NCI-H1694 treated with DMSO at 0.1 percent for 48 hours (cell line): ENCODE data around the gene ASNSD1.
"Not testable (repeated sequence)": the region's sequence is repeated elsewhere in the genome, so short reads cannot be mapped to it uniquely, and the experiment has no call there.

Source experiments
- DNase-seq: peaks from one replicate; lab custom pipeline; 2025; lab: John Stamatoyannopoulos, UW

ASNSD1 gene

DNA sequence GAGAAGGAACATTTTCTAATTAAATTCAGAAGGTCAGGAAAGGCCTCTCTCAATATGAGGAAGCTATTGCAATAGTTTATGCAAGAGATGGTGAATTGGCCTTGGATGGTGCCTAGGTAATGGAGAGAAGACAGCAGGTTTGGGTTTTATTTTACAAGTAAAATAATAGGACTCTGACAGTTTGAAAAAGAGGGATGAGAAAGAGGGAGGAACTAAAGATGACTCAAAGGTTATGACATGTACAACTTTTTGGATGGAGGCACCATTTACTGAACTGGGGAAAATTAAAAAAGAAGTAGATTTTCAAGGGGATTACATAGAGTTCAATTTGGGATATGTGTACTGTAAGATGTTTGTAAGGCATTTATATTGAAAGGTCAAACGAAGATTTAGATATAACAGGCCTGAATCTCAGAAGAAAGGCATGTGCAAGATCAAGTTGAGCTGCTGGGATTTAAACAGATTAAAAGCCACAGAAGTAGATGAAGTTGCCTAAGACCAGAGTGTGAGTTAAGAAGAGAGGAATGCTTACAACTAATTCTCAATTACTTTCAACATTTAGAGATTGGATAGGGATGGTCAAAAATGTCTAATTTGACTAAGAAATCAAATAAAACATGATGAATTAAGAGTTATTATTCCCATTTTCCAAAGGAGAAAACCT lies 12.3 kb upstream of the ASNSD1 start:
- DNase-seq: no peak

DNA sequence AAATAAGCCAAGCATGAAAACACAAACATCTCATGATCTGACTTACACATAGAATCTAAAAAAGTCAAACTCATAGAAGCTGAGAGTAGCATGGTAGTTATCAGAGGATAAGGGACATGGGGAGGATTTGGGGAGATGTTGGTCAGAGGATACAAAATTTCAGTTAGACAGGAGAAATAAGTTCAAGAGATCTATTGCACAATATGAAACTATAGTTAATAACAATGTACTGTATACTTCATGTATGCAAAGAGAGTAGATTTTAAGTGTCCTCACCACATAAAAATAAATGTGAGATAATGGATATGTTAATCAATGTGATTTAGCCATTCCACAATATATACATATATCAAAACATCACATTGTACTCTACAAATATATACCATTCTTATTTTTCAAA lies 10.0 kb upstream of the ASNSD1 start:
- no peak for DNase-seq

DNA sequence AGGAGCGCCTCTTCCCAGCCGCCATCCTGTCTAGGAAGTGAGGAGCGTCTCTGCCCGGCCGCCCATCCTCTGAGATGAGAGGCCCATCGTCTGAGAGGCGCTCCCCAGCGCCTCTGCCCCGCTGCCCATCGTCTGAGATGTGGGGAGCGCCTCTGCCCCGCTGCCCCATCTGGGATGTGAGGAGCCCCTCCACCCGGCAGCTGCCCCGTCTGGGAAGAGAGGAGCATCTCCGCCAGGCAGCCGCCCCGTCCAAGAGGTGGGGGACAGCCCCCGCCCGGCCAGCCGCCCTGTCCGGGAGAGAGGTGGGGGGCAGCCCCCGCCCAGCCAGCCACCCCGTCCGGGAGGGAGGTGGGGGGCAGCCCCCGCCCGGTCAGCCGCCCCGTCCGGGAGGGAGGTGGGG lies 7.8 kb upstream of the ASNSD1 start:
- not testable (repeated sequence) for DNase-seq

DNA sequence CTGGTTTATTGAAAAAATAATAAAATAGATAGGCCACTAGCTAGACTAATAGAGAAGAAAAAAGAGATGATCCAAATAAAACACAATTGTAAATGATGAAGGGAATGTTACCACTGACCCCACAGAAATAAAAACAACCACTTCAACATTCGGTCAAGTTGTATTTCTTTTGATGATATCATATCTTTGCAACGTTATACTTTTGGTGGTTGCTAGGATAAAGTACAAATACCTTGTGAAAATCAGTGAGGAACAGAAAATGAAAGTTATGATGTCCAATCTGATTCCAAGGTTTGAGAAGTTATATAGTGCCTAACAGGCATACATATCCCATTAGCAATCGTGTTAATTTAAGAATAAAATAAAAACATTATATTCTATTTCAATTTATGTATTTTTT lies 6.6 kb upstream of the ASNSD1 start:
- DNase-seq: no peak

DNA sequence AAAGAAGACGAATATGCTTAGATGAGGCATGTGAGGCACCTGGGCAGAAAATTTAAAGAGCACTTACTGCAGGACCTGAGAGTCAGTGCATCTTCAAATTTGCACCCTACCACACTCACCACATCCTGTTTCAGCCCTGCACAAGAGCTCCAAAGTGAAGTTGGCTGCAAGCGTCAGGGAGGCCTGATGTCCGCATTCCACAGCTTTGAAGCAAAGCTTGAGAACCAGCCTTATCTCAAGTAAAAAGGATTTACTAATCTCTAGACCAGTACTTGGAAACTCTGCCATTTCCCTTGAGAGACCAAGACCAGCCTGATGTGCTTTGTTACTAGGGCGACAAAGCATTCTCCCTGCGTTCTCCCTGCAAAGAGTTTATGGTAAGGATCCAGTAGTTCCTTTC lies 3.4 kb upstream of the ASNSD1 start:
- no peak for DNase-seq

DNA sequence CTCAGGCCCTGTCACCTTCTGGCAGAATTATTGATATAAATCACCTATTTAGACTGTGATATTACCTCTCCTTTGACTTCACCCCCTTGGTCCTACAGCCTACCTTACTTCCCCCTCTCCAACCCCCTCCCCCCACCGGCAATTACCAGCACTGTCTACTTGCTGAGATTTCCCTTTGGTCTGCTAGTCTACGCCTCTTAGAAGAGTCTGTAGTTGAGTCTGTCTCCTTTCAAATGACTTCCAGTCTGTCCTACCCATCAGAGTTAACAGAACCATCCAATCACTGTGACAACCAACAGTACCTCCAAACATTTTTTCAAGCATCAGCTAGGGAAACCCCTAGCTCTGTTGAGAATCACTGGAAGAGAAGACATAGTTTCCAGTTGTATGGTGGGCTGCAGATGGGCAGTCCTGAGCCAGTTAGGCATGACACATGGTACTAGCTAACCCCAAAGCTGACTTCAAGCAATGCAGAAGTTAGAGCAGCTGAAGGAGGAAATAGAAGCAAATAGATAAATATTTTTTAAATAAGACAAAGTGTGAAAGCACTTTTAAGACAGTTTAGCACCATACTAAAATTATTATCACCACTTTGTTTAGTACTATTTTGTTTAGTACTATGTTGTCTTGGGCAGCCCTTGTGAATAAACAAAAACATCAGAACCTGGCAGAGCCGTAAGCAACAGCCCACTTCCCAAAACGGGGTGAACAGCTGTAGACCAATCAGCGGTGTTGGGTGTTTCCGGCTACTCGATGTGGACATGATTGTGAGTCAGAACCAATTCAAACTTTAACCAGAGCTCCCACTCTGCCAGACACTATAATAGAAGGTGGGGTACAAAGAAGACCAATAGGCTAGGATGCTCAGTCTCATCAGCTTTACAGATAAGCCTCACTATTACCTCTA lies 2.7 kb upstream of the ASNSD1 start:
- DNase-seq: no peak

DNA sequence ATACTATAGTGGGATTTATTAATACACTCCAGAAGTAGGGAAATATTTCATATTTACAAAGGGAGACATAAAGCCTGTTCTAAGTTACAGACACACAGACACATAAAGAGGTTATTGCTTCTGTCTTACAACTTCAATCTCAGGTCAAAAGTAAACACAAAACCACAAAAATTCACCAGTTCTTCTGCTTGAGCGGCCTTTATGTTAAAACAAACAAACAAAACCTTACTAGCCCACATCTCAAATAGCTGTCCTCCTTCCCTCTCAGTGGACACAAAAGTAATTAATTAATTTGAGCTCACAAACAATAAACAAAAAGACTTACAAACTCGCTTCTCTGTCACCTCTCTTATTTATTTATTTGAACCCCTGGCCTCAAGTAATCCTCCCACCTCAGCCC lies 1.5 kb upstream of the ASNSD1 start:
- no peak for DNase-seq

DNA sequence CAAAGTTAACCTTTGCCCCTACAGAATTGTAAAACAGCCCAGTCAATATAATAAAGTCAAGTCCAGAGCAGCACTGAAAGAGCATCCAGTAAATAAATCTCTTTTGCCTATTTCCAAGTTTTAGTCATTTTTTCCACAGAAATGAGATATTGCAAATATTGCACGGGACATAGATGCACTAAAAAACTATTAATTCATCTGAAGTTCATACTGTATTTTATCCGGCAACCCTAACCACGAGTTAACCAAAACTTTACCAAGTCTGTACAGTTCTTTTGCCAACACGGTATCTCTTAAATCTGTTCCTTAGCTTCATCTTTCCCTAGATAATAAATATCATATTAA lies 484 bp upstream of the ASNSD1 start:
- DNase-seq: no peak

DNA sequence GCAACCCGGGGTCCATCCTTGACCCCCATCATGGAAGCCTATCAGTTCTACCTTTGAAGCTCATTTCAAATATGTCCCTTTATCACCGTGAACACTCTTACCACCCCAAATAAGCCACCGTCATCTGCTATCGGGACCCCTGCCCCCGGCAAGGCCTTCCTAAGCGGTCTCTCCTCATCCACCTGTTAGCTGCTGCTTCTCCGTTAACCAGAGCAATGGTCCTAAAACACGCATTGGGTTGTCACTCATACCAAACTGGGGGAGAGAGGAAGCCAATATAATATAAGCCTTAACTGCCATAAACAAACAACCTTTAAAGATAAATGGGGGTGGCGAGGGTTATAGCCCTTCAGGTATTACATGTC lies 680 bp downstream of the ASNSD1 start:
- DNase-seq: no peak

DNA sequence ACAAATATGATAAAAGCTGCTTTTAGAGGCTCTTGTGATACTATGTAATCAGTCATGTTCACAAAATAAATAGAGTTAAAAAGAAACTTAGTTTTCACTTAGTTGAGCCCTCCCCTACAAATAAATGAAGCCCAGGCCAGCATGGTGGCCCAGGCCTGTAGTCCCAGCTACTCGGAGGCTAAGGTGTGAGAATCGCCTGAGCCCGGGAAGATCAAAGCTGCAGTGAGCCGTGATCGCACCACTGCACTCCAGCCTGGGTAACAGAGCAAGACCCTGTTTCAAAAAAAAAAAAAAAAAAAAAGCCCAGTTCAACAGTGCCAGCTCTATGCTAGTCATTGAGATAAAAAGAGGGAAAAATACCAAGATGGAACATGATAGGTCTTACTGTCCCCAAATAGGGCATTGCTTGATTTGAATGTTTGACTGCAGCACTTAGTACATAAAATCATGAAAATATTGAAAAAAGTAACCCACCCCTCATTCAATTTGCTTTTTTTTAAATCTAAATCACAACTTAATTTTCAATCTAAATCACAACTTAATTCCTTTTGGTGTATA lies 1.5 kb downstream of the ASNSD1 start:
- DNase-seq: no peak

DNA sequence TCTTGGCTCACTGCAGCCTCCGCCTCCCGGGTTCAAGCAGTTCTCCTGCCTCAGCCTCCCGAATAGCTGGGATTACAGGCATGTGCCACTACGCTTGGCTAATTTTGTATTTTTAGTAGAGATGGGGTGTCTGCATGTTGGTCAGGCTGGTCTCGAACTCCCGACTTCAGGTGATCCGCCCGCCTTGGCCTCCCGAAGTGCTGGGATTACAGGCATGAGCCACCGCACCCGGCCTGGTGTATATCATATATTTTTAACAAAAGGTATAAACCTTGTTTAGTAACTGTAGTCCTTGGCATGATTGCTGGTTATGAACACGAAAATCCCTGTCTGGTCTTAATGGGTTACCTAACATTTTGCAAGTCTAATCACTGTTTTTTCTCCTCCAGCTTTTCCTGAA lies 2.1 kb downstream of the ASNSD1 start:
- not testable (repeated sequence) for DNase-seq

DNA sequence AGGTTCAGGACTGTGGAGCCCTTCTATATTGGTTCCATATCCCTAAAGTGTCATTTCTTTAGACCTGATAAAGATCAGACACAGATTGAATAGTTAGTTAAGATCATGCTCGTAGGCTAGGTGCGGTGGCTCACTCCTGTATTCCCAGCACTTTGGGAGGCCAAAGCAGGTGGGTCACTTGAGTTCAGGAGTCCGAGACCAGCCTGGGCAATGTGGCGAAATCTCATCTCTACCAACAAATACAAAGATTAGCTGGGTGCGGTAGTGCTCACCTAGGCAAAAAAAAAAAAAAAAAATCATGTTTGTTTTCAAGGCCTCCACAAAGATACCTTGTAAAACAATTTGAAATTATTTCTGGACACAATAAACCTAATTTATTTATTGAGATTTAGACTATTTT lies 8.7 kb downstream of the ASNSD1 start:
- DNase-seq: no peak

DNA sequence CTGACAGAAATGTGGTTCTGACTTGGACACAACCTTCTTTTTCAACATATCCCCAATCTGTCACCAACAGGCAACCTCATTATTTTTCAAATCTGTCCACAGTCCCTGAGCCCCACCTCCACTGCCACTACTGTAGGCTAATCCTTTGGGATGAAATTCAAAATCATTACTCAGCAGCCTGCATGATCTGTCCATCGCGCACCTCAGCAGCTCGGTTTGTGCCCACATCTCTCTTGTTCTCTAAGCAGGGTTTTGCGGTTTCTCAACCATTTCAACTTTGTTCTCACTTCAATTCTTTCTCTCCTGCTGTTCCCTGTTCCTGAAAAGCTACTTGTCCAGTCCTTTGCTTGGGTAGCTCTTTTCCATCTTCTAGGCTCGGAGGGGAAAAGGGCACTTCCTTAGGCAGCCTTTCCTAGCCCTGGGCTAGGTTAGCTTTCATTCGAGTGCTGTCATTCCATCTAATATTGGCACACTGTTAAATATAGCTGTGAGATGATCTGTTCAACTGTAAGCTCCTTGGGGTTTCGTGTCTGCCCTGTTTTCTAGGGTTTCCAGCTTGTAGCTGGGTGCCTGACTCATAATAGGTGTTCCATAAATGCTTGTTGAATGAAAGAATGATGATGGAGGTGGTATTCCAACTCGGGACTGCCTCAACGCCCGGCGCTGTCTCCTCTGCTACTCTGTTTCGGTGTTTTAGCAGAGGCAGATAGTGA lies 12.6 kb downstream of the ASNSD1 start:
- no peak for DNase-seq

DNA sequence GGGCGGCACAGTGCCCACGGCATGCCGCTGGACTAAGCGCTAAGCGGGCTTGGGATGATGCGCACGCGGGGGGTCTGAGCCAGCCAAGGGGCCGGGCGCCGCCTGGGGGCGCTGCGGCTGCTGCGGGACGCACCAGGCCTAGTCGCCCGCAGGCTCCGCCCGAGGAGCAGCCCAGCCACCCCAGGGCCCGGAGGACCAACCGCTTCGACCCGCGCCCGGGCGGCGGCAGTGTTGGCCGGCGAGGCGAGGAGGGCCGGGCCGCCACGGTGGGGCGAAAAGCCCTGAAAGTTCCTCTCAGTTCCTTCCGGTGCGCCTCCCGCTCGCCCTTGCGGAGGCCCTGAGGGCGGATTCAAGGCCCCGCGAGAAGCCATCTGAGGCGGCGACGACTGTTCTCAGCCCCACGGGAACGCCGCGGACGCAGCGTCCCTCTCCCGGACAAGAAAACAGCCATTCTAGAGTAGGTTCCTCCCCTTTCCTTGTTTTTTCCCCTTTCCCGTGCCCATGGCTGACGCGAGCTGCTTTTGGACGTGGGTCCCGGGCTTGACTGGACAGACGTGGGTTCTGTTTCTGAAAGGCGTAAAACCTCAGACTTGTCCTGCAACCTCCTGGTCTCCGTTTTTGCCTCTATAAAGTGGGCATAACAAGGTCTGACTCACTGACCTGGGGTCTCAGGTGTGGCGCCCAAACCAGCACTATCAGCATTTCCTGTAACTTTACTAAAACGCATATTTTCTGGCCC lies 13.3 kb downstream of the ASNSD1 start, which contains the start of gene ANKAR:
Gene ANKAR (plus strand): TSS at position 297 of the 739 bp plus-strand sequence. CDS start 1,821 bp downstream, outside the sequence.
- DNase-seq: no peak

DNA sequence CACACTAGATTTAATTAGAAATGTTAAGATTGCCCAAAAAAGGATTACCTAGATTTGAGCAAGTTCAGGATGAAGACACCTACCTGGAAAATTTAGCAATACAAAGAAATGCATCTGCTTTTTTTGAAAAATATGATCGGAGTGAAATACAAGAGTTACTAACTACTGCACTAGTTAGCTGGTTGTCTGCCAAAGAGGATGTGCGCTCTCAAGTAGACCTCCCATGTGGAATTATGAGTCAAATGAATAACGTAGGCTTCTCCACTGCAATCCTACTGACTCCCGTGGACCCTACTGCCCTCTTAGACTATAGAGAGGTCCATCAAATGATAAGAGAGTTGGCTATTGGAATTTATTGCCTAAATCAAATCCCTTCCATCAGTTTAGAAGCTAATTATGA lies 15.2 kb downstream of the ASNSD1 start:
- DNase-seq: no peak

DNA sequence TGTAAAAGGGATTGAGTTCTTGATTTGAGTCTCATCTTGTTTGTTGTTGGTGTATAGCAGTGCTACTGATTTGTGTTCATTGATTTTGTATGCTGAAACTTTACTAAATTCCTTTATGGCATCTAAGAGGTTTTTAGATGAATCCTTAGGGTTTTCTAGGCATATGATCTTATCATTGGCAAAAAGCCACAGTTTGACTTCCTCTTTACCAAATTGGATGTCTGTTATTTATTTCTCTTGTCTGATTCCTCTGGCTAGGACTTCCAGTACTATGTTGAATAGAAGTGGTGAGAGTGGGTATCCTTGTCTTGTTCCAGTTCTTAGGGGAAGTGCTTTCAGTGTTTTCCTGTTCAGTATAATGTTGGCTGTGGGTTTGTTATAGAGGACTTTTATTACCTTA lies 18.0 kb downstream of the ASNSD1 start:
- DNase-seq: no peak

DNA sequence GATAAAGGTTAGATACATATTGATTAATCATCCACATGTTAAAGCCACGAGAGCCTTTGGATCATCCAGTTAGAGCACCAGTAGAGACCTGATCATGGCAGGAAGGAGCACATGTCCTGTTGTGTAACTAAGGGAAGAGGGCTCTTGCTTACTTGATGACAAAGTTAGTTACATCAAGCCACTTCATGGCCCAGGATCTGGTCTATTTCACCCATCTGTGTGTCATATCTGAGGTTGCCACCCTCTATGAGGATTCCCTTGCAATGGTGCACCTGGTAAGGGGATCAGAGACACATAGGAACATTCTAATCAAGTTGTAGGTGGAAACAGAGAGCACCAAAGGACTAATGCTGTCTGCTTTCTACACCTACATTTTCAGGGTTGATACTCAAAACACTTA lies 19.9 kb downstream of the ASNSD1 start:
- no peak for DNase-seq

DNA sequence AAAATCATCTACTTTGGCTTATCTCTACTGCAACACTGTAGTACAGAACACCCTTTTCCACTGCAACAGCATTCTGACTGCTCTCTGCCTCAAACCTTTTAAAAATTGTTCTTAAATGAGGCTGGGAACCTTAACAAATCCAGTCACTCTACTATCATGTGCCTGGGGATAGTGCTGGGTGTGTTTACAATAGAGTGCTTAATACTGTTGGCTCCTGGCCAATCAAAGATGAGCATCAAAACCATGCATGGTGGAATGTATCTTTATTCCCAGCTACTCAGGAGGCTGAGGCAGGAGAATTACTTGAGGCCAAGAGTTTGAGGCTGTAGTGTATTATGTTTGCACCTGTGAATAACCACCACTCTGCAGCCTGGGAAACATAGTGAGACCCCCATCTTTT lies 20.6 kb downstream of the ASNSD1 start:
- DNase-seq: no peak

DNA sequence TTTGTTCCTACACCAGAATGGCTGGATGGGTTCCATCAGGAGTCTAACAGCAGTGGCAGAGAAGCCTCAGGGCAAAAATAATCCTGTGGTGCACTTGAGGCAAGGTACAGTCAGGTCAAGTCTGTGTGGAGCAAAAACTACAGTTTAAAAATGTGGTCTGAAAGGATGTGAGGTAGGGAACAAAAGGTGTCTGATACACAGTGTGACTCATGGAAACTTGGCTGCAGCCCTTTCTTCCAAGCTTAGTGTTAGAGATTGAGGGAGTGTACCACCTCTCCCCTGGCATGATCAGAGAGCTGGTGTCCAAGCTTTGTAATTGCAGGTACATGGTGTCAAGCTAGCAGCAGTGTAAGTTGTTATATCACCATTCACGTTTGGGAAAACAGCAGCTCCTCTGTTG lies 22.1 kb downstream of the ASNSD1 start:
- no peak for DNase-seq

DNA sequence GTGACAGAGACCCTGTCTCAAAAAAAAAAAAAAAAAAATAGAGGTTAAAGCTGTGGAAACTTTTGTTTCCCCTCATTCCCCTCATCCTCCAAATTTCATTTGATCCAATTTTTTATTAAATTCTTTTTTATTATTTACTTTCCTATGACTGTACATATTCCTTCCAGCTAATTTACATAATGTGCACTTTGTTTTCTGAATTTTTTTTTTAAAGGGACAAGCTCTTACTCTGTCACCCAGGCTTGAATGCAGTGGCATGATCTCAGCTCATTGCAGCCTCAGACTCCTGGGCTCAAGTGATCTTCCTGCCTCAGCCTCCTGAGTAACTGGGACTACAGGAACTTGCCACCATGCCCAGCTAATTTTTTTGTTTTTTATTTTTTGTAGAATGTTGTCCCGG lies 23.6 kb downstream of the ASNSD1 start:
- DNase-seq: no peak

DNA sequence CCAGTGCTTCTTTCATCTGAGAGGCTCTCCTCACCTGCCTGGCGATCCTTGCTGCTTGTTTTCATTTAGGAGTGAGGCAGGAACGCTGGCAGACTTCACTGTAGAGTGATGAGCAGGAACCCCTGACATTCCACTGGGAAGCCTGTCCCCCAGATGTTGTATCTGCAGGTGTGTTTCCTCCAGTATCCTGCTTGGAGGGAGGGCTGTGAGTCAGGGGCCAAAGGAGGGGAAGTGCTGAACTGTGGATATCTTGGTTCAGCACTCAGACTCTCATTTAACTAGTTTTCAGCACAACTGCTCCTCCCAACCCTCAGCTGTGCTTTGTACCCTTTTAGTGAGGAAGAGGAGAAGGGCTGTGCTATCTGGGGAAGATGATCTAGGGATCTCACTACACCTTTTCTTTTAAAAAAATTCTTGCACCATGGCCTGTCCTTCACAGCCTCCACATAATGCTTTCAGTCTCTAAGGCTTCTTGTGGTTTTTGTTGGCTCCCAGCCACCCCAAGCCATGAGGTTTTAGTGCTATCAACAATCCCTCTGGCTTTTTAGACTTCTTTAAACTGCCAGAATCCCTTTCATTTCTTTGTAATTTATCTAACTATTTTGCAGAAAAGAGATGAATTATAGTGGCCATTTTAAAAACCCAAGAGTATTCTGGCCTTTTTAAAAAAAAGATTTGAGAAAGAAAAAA lies 24.4 kb downstream of the ASNSD1 start:
- no peak for DNase-seq
